ENCODE results near the gene MX1.

MX1 gene

DNA sequence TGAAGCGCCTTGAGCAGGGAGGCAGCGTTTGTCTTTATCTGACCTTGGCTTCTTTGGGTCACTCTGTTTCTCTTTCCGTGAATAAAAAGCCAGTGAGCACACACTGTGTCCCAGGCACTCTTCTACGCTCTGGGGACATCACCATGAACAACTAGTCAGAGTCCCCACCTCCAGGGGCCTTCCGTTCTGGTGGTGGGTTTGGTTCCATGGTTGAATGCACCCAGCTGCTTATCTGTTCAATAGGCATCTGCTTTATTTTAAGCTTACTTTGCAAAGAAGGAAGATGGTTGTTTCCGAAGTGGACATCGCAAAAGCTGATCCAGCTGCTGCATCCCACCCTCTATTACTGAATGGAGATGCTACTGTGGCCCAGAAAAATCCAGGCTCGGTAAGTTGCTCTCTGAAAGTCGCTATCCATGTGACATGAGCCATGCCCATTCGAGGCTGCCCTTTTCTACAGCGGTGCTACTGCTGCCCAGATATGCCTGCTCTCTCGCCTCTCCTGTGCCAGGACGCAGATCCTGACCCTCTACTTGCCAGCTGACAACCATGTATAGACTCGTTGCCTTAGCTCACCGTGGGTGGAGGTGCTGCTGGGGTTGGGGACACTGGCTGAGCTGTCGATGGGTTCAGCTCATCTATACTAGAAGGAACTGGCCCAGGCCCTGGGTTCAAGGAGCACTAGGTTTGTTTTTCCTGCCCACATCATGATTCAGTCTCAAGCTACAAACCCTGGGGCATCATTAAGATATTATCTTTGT is 5.9 kb downstream of the MX1 start:
- DNase-seq (ENCODE audit: low read depth in 2 of 2): no peak

DNA sequence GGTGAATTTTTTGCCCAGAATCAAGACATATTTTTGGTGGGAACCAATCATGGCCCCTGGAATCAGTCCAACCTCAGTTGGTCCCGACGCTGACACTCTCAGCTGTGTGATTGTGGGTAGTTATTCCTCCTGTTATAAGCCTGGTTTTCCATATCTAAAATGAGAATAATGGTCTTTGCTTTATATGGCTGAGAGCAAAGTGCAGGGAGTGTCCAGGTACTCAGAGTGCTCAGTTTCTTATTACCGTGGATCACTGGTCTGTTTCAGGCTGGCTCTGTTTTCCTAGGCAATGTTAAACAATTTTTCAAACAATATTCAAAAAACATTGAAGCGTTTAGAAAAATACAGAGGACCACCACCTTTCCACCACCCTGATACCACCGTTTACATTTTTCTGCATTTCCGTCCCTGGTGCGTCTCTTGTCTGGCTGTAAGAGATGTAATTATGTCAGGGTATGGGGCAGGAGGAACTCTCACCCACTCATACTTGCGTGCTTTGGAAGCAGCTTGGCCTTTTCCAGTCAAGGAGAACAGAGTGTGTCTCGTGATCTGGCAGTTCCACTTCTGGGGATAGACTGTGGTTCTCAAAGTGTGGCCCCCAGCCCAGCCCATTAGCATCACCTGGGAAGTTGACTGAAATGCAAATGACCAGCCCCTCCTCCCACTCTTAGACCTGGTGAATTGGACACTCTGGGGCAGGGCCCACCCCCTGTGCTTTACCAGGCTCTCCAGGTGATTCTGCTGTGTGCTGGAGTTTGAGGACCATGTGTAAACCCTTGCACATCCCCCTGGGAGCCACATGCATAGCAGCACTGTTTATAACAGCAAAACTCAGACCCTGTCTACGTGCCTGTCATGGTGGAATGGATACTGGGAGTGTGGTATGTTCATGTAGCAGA is 6.8 kb downstream of the MX1 start:
- DNase-seq (ENCODE audit: low read depth in 2 of 2): no peak

DNA sequence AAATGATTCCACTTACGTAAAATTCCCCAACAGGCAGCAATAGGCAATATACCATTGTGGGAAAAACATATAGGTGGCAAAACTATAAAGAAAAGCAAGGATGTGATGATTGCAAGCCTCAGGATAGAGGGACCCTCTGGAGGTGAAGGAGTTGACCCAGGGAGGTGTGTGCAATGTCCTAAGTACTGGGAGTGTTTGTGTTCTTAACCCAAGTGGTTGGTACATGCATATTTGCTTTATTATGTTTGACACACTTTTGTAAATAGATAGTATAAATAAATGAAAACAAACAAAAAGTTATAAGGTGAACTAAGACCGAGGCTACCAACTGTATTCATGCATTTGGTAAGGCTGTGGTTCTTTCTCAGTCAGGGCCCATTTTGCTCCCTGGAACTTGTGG is 7.5 kb downstream of the MX1 start:
- DNase-seq (ENCODE audit: low read depth in 2 of 2): no peak

DNA sequence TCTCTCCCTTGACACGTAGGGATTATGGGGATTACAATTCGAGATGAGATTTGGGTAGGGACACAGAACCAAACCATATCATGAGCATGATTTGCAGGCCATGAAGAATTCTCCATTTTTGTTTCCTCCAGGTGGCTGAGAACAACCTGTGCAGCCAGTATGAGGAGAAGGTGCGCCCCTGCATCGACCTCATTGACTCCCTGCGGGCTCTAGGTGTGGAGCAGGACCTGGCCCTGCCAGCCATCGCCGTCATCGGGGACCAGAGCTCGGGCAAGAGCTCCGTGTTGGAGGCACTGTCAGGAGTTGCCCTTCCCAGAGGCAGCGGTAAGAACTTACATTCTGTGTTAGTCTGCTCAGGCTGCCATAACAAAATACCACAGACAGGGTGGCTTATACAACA is 9.7 kb downstream of the MX1 start:
- no peak for DNase-seq (ENCODE audit: low read depth in 2 of 2)

DNA sequence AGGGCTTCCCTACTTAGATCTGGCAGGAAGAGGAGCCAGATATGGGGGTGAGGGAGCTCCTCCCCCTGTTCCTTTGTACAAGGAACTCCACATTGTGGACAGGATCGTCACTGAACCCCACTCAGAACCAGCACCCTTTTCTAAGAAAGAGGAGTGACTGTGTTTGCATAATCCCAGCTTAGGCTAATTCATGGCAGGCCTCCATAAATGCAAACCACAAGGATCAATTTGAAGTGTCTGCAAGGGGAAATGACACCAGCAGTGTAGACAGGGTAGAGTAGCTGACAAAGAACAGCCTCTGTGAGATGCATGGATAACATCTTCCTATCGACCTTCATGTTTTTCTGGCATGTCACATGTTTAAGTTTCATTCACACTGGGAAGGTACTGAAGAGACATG is 11.7 kb downstream of the MX1 start:
- no peak for DNase-seq (ENCODE audit: low read depth in 2 of 2)

DNA sequence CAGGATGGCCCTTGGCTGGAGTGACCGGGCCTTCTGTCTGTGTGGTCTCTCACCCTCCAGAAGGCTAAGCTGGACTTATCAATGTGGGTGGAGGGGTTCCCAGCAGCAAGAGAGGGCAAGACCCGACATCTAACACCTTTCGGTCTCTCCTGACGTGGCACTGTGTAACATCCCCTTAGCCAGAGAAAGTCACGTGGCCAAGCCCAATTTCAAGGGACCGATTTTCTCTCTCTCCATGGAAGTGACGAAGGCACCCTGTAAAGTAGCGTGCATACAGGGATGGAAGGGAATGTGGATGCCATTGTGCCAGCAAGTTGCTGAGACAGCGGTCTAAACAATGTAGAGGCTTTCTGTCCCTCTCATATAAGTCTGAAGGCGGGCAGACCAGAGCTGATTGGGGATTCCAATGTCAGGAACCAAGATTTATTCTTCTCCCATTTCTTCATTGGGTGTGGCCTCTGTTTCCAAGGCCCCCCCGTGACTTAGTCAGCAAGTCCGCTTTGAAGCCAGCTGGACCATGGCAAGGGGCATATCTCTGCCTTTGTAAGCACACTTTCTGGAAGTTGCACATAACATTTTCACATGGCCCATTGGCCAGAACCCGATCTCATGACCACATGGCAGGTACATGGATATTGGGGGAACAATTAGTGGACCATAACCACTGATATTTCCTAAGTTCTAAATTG is 12.5 kb downstream of the MX1 start:
- no peak for DNase-seq (ENCODE audit: low read depth in 2 of 2)

DNA sequence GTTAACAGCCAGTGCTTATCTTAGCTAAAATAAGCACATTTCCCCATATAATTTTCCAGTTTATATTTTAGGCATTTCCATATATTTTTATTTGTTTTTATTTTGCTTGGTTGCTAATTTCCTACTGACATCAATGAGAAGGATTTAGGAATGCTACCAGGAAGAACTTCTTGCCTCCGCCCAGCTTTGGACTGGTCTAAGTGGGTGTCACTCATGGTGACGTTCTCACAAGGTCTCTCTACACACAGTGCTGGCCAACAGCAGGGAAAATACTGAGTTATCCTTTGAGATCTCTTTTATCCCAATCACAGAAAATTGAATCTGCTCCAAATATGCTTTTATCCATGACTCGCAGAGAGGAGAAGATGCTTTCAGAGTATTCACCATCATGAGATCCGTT is 13.2 kb downstream of the MX1 start:
- DNase-seq (ENCODE audit: low read depth in 2 of 2): no peak

DNA sequence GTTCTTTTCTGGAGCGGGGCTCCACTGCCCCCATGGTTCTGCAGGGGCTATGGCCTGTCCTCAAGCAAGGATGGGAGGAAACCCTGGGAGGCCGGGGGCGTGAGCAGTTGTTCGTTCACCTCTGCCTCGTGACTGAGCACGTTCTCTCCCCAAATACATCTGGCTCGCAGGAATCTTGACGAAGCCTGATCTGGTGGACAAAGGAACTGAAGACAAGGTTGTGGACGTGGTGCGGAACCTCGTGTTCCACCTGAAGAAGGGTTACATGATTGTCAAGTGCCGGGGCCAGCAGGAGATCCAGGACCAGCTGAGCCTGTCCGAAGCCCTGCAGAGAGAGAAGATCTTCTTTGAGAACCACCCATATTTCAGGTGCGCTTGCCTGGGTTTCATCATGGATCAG is 15.5 kb downstream of the MX1 start:
- no peak for DNase-seq (ENCODE audit: low read depth in 2 of 2)

DNA sequence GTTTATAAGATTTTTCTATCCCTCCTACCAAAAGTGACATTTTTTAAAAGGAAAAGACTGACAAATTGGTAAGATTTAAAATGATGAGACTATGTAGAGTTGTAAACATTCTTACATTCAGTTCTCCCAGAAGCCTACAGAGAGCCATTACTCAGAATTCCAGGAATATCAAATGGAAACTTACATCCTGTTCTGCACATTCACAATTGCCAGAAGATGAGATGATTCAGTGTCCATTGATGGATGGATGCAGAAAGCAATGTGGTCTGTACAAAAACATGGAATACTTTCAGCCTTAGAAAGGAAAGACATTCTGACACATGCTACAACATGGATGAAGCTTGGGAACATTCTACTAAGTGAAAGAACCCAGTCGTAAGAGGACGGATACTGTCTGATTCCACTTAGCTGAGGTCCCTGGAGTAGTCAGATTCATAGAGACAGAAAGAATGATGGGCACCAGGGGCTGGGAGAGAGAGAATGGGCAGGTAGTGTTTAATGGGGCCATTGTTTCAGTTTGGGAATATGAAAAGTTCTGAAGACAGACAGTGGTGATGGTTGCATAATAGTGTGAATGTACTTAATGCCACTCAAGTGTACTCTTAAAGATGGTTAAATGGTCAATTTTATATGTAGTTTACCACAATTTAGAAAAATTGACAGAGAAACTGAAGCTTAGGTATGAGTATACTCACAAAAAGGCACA is 16.6 kb downstream of the MX1 start:
- no peak for DNase-seq (ENCODE audit: low read depth in 2 of 2)

DNA sequence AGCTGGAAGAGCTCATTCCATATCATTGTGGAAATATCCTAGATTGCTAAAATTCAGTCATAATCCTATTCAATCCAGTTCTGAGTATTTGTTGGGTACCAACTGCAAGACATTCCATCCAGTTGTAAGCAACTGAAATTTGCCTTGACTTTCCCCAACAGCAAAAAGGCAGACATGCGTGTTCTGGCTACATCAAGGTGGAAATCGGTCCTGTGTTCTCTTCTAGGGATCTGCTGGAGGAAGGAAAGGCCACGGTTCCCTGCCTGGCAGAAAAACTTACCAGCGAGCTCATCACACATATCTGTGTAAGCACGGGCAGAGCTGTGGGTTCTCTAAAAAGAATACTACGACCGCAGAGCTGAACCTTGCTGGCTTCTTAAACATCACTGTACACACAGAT is 17.5 kb downstream of the MX1 start:
- no peak for DNase-seq (ENCODE audit: low read depth in 2 of 2)

DNA sequence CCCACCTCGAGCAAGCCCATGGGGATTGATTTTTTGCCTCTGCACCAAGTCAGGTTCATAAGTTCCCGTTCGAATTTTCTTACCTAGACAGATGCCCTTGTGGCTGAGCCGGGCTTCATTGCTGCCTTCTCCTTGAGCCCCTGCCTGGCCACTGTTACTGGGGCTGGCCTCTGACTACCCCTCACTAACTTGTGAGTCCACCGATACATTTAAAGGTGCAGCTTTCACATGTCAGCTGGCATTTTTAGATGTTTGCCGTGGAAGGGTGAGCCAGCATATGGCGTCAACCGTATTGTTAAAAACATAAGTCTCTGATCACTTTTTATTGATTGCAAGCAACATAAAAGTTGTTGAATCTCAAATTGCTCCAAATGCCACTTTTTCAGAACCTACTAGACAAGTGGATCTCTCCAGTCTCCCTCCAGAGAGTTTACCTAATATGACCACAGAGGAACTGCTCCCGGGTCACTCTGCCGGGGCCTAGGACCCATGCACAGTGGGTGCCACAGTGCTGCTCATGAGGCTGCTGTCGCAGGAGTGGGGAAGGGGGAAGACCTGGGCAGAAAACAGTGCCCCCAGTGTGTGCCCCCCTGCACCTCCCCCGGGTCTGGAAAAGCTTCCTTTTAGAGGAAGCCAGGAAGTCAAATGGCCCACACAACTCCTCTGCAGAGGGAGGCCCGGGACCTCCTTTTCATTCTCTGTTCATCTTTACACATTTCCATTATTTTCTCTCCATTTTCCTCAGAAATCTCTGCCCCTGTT is 18.8 kb downstream of the MX1 start:
- no peak for DNase-seq (ENCODE audit: low read depth in 2 of 2)

DNA sequence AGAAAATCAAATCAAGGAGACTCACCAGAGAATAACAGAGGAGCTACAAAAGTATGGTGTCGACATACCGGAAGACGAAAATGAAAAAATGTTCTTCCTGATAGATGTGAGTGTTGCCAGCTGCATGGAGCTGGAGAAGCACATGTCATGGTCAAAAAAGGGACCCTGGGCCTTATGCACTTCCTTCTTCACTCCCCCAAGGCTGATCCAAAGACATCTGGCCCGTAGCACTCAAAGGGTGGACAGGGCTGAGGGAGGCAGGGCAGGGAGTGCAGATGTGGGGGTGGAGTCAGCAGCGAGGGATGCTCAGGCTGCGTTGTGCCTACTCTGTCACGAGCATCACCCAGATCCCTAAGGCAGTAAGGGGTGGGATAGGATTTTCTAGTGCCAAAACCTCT is 19.4 kb downstream of the MX1 start:
- DNase-seq (ENCODE audit: low read depth in 2 of 2): no peak

DNA sequence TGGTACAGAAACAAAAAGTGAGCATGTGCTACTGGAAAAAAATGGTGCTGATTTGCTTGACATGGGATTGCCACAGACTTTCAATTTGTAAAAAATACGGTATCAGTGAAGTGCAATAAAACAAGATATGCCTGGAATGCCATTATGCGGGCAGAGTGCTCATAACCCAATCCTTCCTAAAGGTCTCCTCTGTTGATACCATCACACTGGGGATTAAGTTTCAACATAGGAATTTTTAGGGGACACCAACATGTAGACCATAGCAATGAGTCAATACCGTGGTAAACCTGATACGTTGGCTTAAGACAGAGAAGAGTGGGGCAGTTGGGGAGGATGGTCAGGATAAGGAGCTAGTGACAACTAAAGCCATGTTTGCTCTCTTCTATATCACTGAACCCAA is 20.5 kb downstream of the MX1 start:
- DNase-seq (ENCODE audit: low read depth in 2 of 2): no peak

DNA sequence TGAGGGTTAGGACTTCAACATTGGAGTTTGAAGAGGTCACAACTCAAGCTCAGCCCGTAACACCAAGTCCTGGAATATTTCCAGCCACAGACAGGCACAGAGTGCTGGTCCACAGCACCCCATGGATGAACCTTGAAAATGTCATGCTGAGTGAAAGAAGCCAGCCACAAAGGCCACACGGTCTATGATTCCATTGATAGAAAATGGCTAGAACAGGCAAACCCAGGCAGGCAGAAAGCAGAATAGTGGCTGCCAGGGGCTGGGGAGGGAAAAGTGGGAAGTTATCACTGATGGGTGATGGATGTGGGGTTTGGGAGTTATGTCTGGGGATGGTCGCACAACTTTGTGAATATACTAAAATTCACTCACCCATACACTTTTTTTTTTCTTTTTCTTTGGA is 21.3 kb downstream of the MX1 start:
- DNase-seq (ENCODE audit: low read depth in 2 of 2): no peak

DNA sequence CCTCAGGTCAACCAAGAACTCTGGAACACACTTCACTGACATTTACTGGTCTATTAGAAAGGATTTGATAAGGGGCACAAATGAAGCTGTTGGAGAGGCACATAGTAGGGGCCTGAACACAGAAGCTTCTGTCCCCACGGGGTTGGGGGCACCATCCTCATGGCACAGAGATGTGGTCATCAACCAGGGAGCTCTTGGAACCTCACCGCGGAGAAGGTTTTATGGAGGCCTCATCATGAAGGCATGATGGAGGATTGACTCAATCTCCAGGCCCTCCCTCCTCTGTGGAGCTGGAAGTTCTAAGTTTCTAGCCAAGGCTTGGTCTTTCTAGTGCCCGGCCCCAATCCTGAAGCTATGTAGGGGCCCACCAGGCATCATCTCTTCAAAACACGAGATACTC is 23.6 kb downstream of the MX1 start:
- DNase-seq (ENCODE audit: low read depth in 2 of 2): no peak

DNA sequence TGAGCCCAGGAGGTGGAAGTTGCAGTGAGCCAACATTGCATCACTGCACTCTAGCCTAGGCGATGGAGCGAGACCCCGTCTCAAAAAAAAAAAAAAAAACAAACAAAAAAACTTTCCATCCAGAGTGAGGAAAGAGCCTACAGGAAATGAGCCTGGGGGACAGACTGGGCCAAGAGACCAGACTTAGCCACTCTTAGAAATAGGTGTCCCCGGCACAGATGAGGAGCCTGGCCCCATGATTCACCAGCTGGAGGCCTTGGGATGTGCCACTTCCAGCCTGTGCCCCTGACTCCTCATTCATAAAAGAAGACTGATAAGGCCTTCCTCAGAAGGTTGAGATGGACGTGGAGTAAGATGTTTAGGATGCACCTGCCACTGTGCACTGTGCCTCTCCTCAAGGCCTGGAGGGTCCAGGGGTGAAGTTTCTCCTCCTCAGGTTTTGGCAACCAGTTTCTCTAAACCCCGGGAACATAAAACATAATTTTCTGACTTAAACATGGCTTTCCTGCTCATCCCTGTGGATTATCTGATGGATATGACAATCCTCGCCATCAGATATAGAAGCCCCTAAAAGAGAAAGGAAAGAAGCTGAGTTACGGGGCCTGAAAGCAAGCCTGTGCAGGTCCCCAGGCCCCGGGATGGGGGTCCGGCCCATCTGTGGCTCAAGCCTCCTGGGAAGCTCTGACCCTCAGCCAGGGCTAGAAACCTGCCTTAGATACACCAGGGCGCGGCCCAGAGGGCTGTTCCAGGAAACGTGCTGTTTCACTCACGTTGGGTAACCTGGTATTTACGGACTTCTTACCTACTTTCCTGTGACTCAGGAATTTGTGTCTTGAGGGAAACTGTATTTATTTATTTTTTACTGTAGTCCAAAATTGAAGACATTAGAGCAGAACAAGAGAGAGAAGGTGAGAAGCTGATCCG is 26.0 kb downstream of the MX1 start:
- DNase-seq (ENCODE audit: low read depth in 2 of 2): no peak

DNA sequence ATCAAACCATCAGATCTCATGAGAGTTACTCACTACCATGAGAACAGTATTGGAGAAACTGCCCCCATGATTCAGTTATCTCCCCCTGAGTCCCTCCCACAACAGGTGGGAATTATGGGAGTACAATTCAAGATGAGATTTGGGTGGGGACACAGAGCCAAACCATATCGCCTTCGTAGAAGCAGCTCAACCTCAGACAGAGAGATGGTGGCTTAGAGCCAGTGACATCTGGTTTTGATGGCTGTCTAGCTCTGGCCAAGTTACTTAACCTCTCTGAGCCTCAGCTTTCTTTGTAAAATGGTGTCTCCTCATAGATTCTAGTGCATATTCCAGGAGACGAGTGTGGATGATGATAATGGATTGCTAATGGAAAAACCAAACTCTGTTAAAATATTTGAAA is 27.2 kb downstream of the MX1 start:
- DNase-seq (ENCODE audit: low read depth in 2 of 2): no peak

DNA sequence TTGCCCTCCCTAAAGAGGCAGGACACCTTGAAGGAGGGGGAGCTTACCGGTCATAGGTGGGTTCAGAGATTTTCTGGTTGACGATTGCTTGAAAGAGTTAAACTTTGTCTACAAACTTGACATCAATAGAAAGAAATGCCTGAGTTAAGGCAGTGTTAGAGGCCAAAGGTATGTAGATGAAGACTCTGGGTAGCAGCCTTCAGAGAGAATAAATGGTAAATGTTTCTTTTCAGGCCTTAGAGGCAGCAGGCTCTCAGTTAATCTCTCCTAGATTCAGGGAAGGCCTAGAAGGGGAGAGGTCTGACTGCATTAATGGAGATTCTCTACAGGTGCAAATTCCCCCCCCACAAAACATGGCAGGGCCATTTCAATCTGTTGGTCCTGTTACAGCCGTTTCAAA is 27.7 kb downstream of the MX1 start:
- no peak for DNase-seq (ENCODE audit: low read depth in 2 of 2)

DNA sequence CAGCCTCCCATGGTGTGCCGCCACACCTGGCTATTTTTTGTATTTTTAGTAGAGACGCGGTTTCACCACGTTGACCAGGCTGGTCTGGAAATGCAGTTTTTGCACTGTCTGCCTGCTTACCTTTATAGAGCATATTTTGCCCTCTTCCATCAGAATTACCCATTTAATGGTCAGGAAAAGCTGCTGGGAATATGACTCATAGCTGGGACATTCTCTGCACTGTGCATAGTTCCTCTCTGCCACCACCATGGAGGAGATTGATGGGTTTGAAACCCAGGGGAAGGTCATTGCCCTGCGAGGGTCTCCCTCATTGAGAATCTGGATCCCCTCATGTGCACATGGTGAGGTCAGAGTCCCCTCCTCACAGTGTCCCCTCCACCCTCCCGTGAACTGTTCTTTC is 32.1 kb downstream of the MX1 start:
- no peak for DNase-seq (ENCODE audit: low read depth in 2 of 2)

DNA sequence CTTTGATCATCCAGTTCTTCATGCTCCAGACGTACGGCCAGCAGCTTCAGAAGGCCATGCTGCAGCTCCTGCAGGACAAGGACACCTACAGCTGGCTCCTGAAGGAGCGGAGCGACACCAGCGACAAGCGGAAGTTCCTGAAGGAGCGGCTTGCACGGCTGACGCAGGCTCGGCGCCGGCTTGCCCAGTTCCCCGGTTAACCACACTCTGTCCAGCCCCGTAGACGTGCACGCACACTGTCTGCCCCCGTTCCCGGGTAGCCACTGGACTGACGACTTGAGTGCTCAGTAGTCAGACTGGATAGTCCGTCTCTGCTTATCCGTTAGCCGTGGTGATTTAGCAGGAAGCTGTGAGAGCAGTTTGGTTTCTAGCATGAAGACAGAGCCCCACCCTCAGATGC is 32.5 kb downstream of the MX1 start:
- DNase-seq (ENCODE audit: low read depth in 2 of 2): no peak
